Measurements from ENCODE around the gene ANKRD30A. TPM values are rescaled to one million over a fixed set of nuclear protein-coding genes. Genes with fewer than 3 reads are reported as not detected.
"Not testable (repeated sequence)": the region's sequence is repeated elsewhere in the genome, so short reads cannot be mapped to it uniquely, and the experiment has no call there.

Gene ANKRD30A
- total RNA-seq (2014; rRNA removed) (0.12 and 0.15 TPM in 2 replicates), Bru-seq, nascent RNA (percentile 2 among the genes with signal in this experiment), BruChase-seq, experiment 1, labeled RNA remaining after a 6-hour chase (percentile 7 among the genes with signal in this experiment), BruChase-seq, experiment 2, labeled RNA remaining after a 2-hour chase (percentile 7 among the genes with signal in this experiment)
- long read RNA-seq: 0 reads

- Histone ChIP-seq H3K4me1 (ENCODE audit: insufficient read depth, low read length) (no peaks in the 10 kb centered on the region), H2AFZ (ENCODE audit: low read length) (no peak within 1 kb of the TSS), H4K20me1 (ENCODE audit: low read length) (no peaks in the 10 kb centered on the region), H3F3A (ENCODE audit: low read length, unreplicated experiment) (no peaks in the 10 kb centered on the region), H3K27me3 (ENCODE audit: low read length) (peaks cover 7% of the 10 kb centered on the region; the same call in 1 of the 2 replicates), H3K4me3 (ENCODE audit: low read length) (no peak within 1 kb of the TSS), H3K9me3 (ENCODE audit: low read length) (no peaks in the 10 kb centered on the region), H3K9me2 (replicated peaks; ENCODE audit: low read length) (no peaks in the 10 kb centered on the region), H3K27ac (ENCODE audit: low read length) (no peak within 1 kb of the TSS), H3K4me2 (ENCODE audit: low read length) (no peak within 1 kb of the TSS), H3K79me2 (ENCODE audit: low read length) (no peaks in the 10 kb centered on the region), H3K9ac (ENCODE audit: low read length) (no peak within 1 kb of the TSS), H3K36me3 (ENCODE audit: low read depth, low read length) (no peaks in the 10 kb centered on the region)
- POLR2A ChIA-PET (ENCODE audit: unreplicated experiment): no interaction called here
- no peak for DNase-seq
- ATAC-seq: no peak
- CTCF ChIA-PET: no interaction called here
- intact Hi-C loops (cut with micrococcal nuclease): no loop called here
- no peak for TF ChIP-seq EZH2 (IDR thresholded peaks at IDR 0.05; ENCODE audit: low read length, unreplicated experiment)
- no peak for TF ChIP-seq EZH2phosphoT487 (IDR thresholded peaks at IDR 0.05; ENCODE audit: borderline replicate concordance, low read length)
- TF ChIP-seq CTCF (conservative IDR thresholded peaks at IDR 0.05; ENCODE audit: low read depth, low read length): no peak
- BruUV-seq (replicated peaks): no TSS peak
These were observed at the start of gene ANKRD30A for GRCh38 chr10:37125191-37125732. TSS of gene ANKRD30A (plus strand) at chr10:37125598. CDS start at chr10:37125788, 190 bp downstream.

- H3K9me3 ChIP-seq (ENCODE audit: low read length); H3K36me3 ChIP-seq (ENCODE audit: low read depth, low read length); CTCF ChIA-PET; H3F3A ChIP-seq (ENCODE audit: low read length, unreplicated experiment); H3K27me3 ChIP-seq (ENCODE audit: low read length); H2AFZ ChIP-seq (ENCODE audit: low read length); ATAC-seq; H3K27ac ChIP-seq (ENCODE audit: low read length); DNase-seq; H3K4me1 ChIP-seq (ENCODE audit: insufficient read depth, low read length); H3K4me2 ChIP-seq (ENCODE audit: low read length); H3K9ac ChIP-seq (ENCODE audit: low read length); intact Hi-C loops (cut with micrococcal nuclease); H3K79me2 ChIP-seq (ENCODE audit: low read length); H4K20me1 ChIP-seq (ENCODE audit: low read length); H3K9me2 ChIP-seq (replicated peaks; ENCODE audit: low read length); H3K4me3 ChIP-seq (ENCODE audit: low read length); BruUV-seq (replicated peaks): not testable (repeated sequence)
- POLR2A ChIA-PET (ENCODE audit: unreplicated experiment): interaction anchor here (0.6 kb wide), 1 partner anchor 87 kb away, joined by 3 read pairs; no protein-coding TSS in a partner anchor
These were observed 49.3 kb upstream of the ANKRD30A start for GRCh38 chr10:37076083-37076482.

- no peak overlapping the region for H3K27ac ChIP-seq (ENCODE audit: low read length)
- BruUV-seq (replicated peaks): no TSS peak
- no peaks in the 10 kb centered on the region for H3F3A ChIP-seq (ENCODE audit: low read length, unreplicated experiment)
- ATAC-seq: no peak
- no peak overlapping the region for H3K4me3 ChIP-seq (ENCODE audit: low read length)
- ChIA-PET CTCF (no interaction called here), POLR2A (ENCODE audit: unreplicated experiment) (no interaction called here)
- no peak for DNase-seq
- no peak overlapping the region for H3K9ac ChIP-seq (ENCODE audit: low read length)
- H3K27me3 ChIP-seq (ENCODE audit: low read length): peaks cover 3% of the 10 kb centered on the region; the same call in 1 of the 2 replicates
- H3K79me2 ChIP-seq (ENCODE audit: low read length): no peaks in the 10 kb centered on the region
- intact Hi-C loops (cut with micrococcal nuclease): no loop called here
- no peaks in the 10 kb centered on the region for H4K20me1 ChIP-seq (ENCODE audit: low read length)
- no peak overlapping the region for H2AFZ ChIP-seq (ENCODE audit: low read length)
- no peaks in the 10 kb centered on the region for H3K36me3 ChIP-seq (ENCODE audit: low read depth, low read length)
- no peak overlapping the region for H3K4me2 ChIP-seq (ENCODE audit: low read length)
- no peaks in the 10 kb centered on the region for H3K4me1 ChIP-seq (ENCODE audit: insufficient read depth, low read length)
- no peaks in the 10 kb centered on the region for H3K9me3 ChIP-seq (ENCODE audit: low read length)
- TF ChIP-seq EZH2 (IDR thresholded peaks at IDR 0.05; ENCODE audit: low read length, unreplicated experiment) (no peak), CTCF (conservative IDR thresholded peaks at IDR 0.05; ENCODE audit: low read depth, low read length) (no peak), EZH2phosphoT487 (IDR thresholded peaks at IDR 0.05; ENCODE audit: borderline replicate concordance, low read length) (no peak)
- no peaks in the 10 kb centered on the region for H3K9me2 ChIP-seq (replicated peaks; ENCODE audit: low read length)
These were observed 29.4 kb upstream of the ANKRD30A start for GRCh38 chr10:37095792-37096573.
